Spleen (tissue), 11 donors: ENCODE results near the gene UFC1. TPM values are rescaled to one million over a fixed set of nuclear protein-coding genes. Genes with fewer than 3 reads are reported as not detected.

Experiments used
- DNase-seq: peaks from one replicate; pipeline ENCODE4 v3.0.0-alpha.2; 2020
- H3K27ac ChIP-seq, 8 donors: fragments of 200-600 bp; sonication (generic) in 7 of 8; 1 replicate in 4 of 8; 2 replicates in 4 of 8; pipeline versions ENCODE4 v1.5.0 to v1.8.0; 2016 to 2021; ENCODE audit warnings: inconsistent platforms in 4 of 8, mild to moderate bottlenecking in 4 of 8, moderate library complexity in 1 of 8
- H3K27me3 ChIP-seq, 7 donors: fragments of 200-600 bp; sonication (generic) in 6 of 7; replicated peaks in 1 of 7; 1 replicate in 4 of 7; 2 replicates in 3 of 7; pipeline versions ENCODE4 v1.5.0 to v1.8.0; 2016 to 2021; ENCODE audit warnings: inconsistent platforms in 3 of 7, mild to moderate bottlenecking in 1 of 7
- H3K36me3 ChIP-seq, 6 donors: fragments of 200-600 bp; sonication (generic) in 5 of 6; 1 replicate in 4 of 6; 2 replicates in 2 of 6; pipeline versions ENCODE4 v1.5.0 to v1.8.0; 2016 to 2021; ENCODE audit warnings: inconsistent platforms in 2 of 6
- H3K4me1 ChIP-seq, 6 donors: fragments of 200-600 bp; sonication (generic) in 5 of 6; 1 replicate in 3 of 6; 2 replicates in 3 of 6; pipeline versions ENCODE4 v1.5.0 to v1.8.0; 2016 to 2021; ENCODE audit warnings: inconsistent platforms in 3 of 6
- H3K4me3 ChIP-seq, 8 donors: fragments of 200-600 bp; sonication (generic) in 7 of 8; 1 replicate in 4 of 8; 2 replicates in 4 of 8; pipeline versions ENCODE4 v1.5.0 to v1.8.0; 2016 to 2021; ENCODE audit warnings: inconsistent platforms in 4 of 8, mild to moderate bottlenecking in 4 of 8, moderate library complexity in 2 of 8
- H3K9me3 ChIP-seq, 8 donors: fragments of 200-600 bp; sonication (generic) in 7 of 8; 1 replicate in 4 of 8; 2 replicates in 4 of 8; pipeline versions ENCODE4 v1.5.0 to v1.8.0; 2016 to 2021; ENCODE audit warnings: inconsistent platforms in 4 of 8
- POLR2A ChIP-seq, 3 donors: fragments of 450-650 bp; IDR thresholded peaks; one replicate each; pipeline ENCODE4 v1.5.1; 2017; ENCODE audit warnings: antibody characterized with exemption in 3 of 3, mild to moderate bottlenecking in 1 of 3
- POLR2AphosphoS5 ChIP-seq, 3 donors: sonication (generic); formaldehyde crosslinking; IDR thresholded peaks; one replicate each; pipeline ENCODE4 v1.5.1; 2017; ENCODE audit warnings: antibody characterized with exemption in 3 of 3
- WGBS, 5 donors: extraction: QIAGEN DNeasy Blood & Tissue Kit in 3 of 5; methylation state at CpG; one replicate each; pipeline versions ENCODE4 v1.1.5 to v1.1.7; 2013 to 2018; 5-methylcytosine and 5-hydroxymethylcytosine counted together
- intact Hi-C: fragments of 100-400 bp; cut with DNase I; formaldehyde crosslinking; loops from one replicate; pipeline ENCODE4 v1.15.0; 2023; ENCODE audit warnings: low total_unique reads
- polyA plus RNA-seq, 3 donors: library from polyadenylated mRNA; stranded (reverse); fragments of 200-250 nt; gene quantifications; one replicate each; pipeline ENCODE4 v1.2.1, GENCODE V29; 2013
- total RNA-seq, 7 donors: library from RNA; depleted of rRNA in 3 of 7; stranded (reverse); fragments of >200 nt in 3 of 7; fragmentation: NEBNext Ultra II Directional in 4 of 7; extraction: Animal tissue kit (Norgen Biotek cat#: 25700) in 4 of 7; gene quantifications; one replicate each; pipeline versions ENCODE4 v1.1.0 to v1.2.1, GENCODE V29; 2016 to 2021
- TF ChIP-seq, protein P1 (sequence below), 11 experiments: fragments of 200-600 bp in 7 of 11; fragments of 450-650 bp in 4 of 11; sonication (generic) in 4 of 11; IDR thresholded peaks in 8 of 11; conservative IDR thresholded peaks in 3 of 11; 1 replicate in 7 of 11; 2 replicates in 4 of 11; pipeline versions ENCODE4 v1.4.0 to v1.8.0; 2016 to 2021; ENCODE audit warnings: antibody characterized with exemption in 11 of 11, inconsistent platforms in 4 of 11, mild to moderate bottlenecking in 1 of 11
- donor health status: healthy with polysubstance abuse.
- donor health status: DM: no; HTN: no; CAD: no; lungs with moderate emphysema.
- donor health status: DM: no; HTN: no; CAD: no.
- donor health status: Bipolar disorder and iron deficiency.
- donor health status: healthy.
- donor health status: DM: no; HTN: no; CAD: no.
- donor health status: DM: yes; HTN: yes; CAD: no.

UFC1 gene
- total and polyA plus RNA-seq, 10 donors, result 62.8 to 130 (median 74.7) TPM

DNA sequence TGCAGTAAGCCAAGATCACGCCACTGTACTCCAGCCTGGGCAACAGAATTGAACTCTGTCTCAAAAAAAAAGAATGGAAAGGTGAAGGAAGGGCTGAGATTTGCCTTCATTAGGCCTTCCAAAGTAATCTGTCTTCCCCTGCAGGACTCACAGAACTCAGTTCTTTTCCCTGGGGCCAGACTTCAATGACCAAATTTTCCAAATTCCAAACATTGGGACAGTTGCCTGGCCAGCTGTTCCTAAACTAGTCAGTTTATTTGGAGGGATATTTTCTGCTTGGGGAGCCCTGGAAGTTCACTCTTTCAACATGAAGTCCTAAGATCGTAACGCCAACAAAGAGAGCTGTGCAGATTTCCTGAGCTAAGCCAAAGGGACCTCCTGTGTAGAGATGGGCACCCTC lies 15.9 kb upstream of the UFC1 start:
- Histone ChIP-seq H3K36me3 (peaks cover 0 to 7% (median 0%) of the 10 kb centered on the region in 6 donors), H3K4me1 (peaks cover 8 to 72% (median 23%) of the 10 kb centered on the region in 6 donors), H3K27me3 (no peaks in the 10 kb centered on the region), H3K27ac (peak overlapping the region in 5 of 8 donors; percentile 10 to 61 (median 34)), H3K9me3 (no peaks in the 10 kb centered on the region), H3K4me3 (no peak overlapping the region)
- no peak for DNase-seq
- TF ChIP-seq, protein P1, sequence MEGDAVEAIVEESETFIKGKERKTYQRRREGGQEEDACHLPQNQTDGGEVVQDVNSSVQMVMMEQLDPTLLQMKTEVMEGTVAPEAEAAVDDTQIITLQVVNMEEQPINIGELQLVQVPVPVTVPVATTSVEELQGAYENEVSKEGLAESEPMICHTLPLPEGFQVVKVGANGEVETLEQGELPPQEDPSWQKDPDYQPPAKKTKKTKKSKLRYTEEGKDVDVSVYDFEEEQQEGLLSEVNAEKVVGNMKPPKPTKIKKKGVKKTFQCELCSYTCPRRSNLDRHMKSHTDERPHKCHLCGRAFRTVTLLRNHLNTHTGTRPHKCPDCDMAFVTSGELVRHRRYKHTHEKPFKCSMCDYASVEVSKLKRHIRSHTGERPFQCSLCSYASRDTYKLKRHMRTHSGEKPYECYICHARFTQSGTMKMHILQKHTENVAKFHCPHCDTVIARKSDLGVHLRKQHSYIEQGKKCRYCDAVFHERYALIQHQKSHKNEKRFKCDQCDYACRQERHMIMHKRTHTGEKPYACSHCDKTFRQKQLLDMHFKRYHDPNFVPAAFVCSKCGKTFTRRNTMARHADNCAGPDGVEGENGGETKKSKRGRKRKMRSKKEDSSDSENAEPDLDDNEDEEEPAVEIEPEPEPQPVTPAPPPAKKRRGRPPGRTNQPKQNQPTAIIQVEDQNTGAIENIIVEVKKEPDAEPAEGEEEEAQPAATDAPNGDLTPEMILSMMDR (IDR thresholded peaks at IDR 0.05 in 8 of 11, conservative IDR thresholded peaks at IDR 0.05 in 3 of 11), result no peak
- TF ChIP-seq POLR2AphosphoS5 (IDR thresholded peaks at IDR 0.05) (no peak), POLR2A (IDR thresholded peaks at IDR 0.05) (no peak)
- intact Hi-C loops, result no loop called here
- WGBS, 5 donors, result 73 to 87% (median 78%) methylated on average over 3 of the region's 3 CpGs

DNA sequence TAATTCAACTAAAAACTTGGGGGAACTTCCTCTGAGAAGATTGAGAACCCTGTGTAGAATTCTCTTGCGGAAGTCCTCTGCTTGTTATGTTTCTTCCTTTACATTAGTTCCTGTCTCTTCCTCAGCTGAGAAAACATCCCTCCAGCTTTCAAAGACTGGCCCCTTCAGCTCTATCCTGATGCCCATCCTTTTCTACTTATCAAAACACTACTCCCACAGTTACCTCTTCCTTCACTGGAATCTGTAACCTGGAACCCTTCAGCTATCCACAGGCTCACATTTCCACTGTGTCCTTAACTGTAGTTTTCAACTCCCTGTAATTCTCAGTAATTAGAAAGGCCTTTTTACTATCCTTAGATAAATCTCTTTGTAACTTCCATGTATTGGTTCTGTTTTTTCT lies 15.3 kb upstream of the UFC1 start:
- Histone ChIP-seq H3K9me3 (no peaks in the 10 kb centered on the region), H3K36me3 (peaks cover 0 to 7% (median 0%) of the 10 kb centered on the region in 6 donors), H3K4me3 (no peak overlapping the region), H3K27me3 (no peaks in the 10 kb centered on the region), H3K4me1 (peaks cover 6 to 66% (median 21%) of the 10 kb centered on the region in 6 donors), H3K27ac (peak overlapping the region in 6 of 8 donors; percentile 10 to 61 (median 34))
- TF ChIP-seq POLR2A (IDR thresholded peaks at IDR 0.05), result no peak
- TF ChIP-seq POLR2AphosphoS5 (IDR thresholded peaks at IDR 0.05), result no peak
- TF ChIP-seq, protein P1 (IDR thresholded peaks at IDR 0.05 in 8 of 11, conservative IDR thresholded peaks at IDR 0.05 in 3 of 11), result no peak
- no peak for DNase-seq
- WGBS, 5 donors, result 55 to 89% (median 60%) methylated on average over 1 of the region's 1 CpG
- intact Hi-C loops, result no loop called here

DNA sequence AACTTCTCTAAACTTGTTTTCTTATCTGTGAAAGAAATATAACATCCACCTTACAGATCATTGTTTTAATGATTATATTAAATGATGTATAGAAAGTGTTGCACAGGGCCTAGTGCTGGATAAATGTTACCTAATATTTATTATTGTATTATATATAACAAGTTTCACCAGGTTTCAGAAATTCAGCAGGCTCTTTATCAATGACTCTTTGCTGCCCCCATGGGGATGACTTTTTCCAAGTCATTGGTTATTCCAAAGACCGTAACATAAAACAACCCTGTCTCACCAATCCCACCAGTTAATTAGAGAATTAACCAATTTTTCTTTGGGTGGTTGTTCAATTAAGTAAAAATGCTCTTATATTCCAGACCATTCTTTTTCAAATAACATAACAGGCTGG lies 14.0 kb upstream of the UFC1 start:
- intact Hi-C loops, result no loop called here
- TF ChIP-seq, protein P1 (IDR thresholded peaks at IDR 0.05 in 8 of 11, conservative IDR thresholded peaks at IDR 0.05 in 3 of 11), result peak in 10 of 11 experiments; percentile 17 to 65 (median 47)
- TF ChIP-seq POLR2AphosphoS5 (IDR thresholded peaks at IDR 0.05), result no peak
- no peak for TF ChIP-seq POLR2A (IDR thresholded peaks at IDR 0.05)
- 55 to 65% (median 58%) methylated on average over 1 of the region's 1 CpG for WGBS, 5 donors

DNA sequence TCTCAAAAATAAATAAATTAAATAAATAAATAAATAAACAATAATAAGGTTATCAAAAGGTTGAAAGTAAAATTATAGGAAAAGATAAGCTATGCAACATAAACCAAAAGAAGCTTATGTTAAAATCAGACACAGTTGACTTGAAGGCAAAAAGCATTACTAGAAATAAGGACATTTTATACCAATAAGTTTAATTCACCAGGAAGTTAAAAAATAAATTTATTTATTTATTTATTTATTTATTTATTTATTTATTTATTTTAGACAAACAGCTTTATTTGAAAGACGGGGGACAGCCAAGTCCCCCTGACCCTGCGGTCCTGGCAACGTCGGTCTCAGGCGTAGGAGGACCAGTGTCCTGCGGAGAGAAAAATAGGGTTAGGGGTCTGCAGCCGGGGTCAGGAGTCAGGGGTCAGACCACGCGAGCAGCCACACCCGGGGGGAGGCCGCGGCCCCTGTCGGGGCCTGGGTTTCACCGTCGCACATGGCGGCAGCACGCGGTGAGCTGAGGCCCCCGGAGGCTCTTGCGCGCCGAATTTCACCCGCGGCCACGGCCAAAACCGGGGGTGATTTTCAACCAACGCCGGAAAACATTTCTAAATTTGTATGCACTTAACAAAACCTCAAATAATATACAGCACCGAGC lies 12.9 kb upstream of the UFC1 start:
- intact Hi-C loops, result no loop called here
- no peaks in the 10 kb centered on the region for H3K27me3 ChIP-seq
- 95 to 97% (median 95%) methylated on average over 29 of the region's 29 CpGs for WGBS, 5 donors
- H3K4me3 ChIP-seq, result no peak overlapping the region
- H3K9me3 ChIP-seq, result no peaks in the 10 kb centered on the region
- peaks cover 0 to 3% (median 0%) of the 10 kb centered on the region in 6 donors for H3K36me3 ChIP-seq
- H3K4me1 ChIP-seq, result peaks cover 0 to 42% (median 6%) of the 10 kb centered on the region in 6 donors
- DNase-seq, result peak; percentile 64
- TF ChIP-seq, protein P1 (IDR thresholded peaks at IDR 0.05 in 8 of 11, conservative IDR thresholded peaks at IDR 0.05 in 3 of 11), result no peak
- TF ChIP-seq POLR2AphosphoS5 (IDR thresholded peaks at IDR 0.05), result no peak
- TF ChIP-seq POLR2A (IDR thresholded peaks at IDR 0.05), result no peak
- no peak overlapping the region for H3K27ac ChIP-seq

More for the DNA sequence above, 14.0 kb upstream of the UFC1 start:
- no peaks in the 10 kb centered on the region for H3K9me3 ChIP-seq
- H3K27ac ChIP-seq, result no peak overlapping the region
- H3K4me1 ChIP-seq, result peaks cover 0 to 53% (median 8%) of the 10 kb centered on the region in 6 donors
- H3K4me3 ChIP-seq, result no peak overlapping the region
- peaks cover 0 to 4% (median 0%) of the 10 kb centered on the region in 6 donors for H3K36me3 ChIP-seq
- DNase-seq, result no peak
- no peaks in the 10 kb centered on the region for H3K27me3 ChIP-seq
